Measurements from ENCODE around the gene NOL9.

DNA sequence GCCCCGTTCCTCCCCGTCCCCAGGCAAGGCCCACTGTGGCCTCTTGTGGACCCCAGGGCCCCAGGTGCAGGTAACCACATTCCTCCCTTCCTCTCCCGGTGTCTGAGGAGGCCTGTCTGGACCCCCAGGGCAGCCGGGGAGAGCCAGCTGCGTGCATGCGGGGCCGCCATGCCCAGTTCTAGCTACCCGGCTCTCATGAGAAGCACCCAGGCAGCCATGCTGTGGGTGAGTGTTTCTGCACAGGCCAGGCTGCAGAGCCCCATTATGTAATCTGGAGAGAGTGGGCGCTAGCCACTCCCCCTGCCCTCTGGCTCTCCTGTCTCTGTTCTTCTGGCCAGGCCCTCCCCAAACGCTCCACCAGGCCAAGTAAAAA, 44.4 kb downstream of the NOL9 start:
- no peak for TF ChIP-seq CTCF (IDR thresholded peaks at IDR 0.05)
- TF ChIP-seq POLR2A (IDR thresholded peaks at IDR 0.05) = no peak

All from right lobe of liver (tissue), 4 donors.